SH-SY5Y (cell line): ENCODE results near the gene GALNT18.

Experiments
- GATA2 ChIP-seq: IDR thresholded peaks from 2 replicates; pipeline ENCODE4 v1.6.1; 2011; ENCODE audit warnings: mild to moderate bottlenecking, low read depth, low read length
- GATA3 ChIP-seq: IDR thresholded peaks from 2 replicates; pipeline ENCODE4 v1.6.1; 2011; ENCODE audit warnings: low read depth, mild to moderate bottlenecking, low read length, moderate library complexity

GRCh38 chr11:11311169-11311568 is 310.6 kb downstream of the GALNT18 start:
- TF ChIP-seq GATA2 = no peak
- no peak for TF ChIP-seq GATA3
